Stimulated activated CD8-positive, alpha-beta memory T cell treated with anti-CD3 and anti-CD28 coated beads, Interleukin-2, amount 100 ng/mL, for 48 hours (primary cell): Measurements from ENCODE around the gene PITPNC1.
"Not testable (repeated sequence)": the region's sequence is repeated elsewhere in the genome, so short reads cannot be mapped to it uniquely, and the experiment has no call there.

Experiments
- DNase-seq, 2 donors: peaks; one replicate each; pipeline ENCODE4 v3.0.0-alpha.2; 2020; ENCODE audit warnings: low read depth in 2 of 2

PITPNC1 gene

GRCh38 chr17:67619555-67619954, 242.5 kb downstream of the PITPNC1 start:
- DNase-seq = no peak

- DNase-seq = no peak
Observed at GRCh38 chr17:67620088-67620487, 243.0 kb downstream of the PITPNC1 start.

GRCh38 chr17:67620636-67621035, 243.6 kb downstream of the PITPNC1 start:
- no peak for DNase-seq

- no peak for DNase-seq
Observed at GRCh38 chr17:67623767-67624166, 246.7 kb downstream of the PITPNC1 start.

GRCh38 chr17:67624886-67625656, 248.0 kb downstream of the PITPNC1 start:
- DNase-seq = no peak

GRCh38 chr17:67625971-67626370, 248.9 kb downstream of the PITPNC1 start:
- no peak for DNase-seq

GRCh38 chr17:67628580-67629013, 251.5 kb downstream of the PITPNC1 start:
- DNase-seq = no peak

GRCh38 chr17:67629971-67630320, 252.9 kb downstream of the PITPNC1 start:
- no peak for DNase-seq

- not testable (repeated sequence) for DNase-seq
Observed at GRCh38 chr17:67630836-67631235, 253.8 kb downstream of the PITPNC1 start.

- DNase-seq = no peak
Observed at GRCh38 chr17:67632141-67632540, 255.1 kb downstream of the PITPNC1 start.

GRCh38 chr17:67633751-67634211, 256.7 kb downstream of the PITPNC1 start:
- no peak for DNase-seq

GRCh38 chr17:67635681-67636080, 258.6 kb downstream of the PITPNC1 start:
- DNase-seq = no peak

- no peak for DNase-seq
Observed at GRCh38 chr17:67636312-67636711, 259.2 kb downstream of the PITPNC1 start.

- no peak for DNase-seq
Observed at GRCh38 chr17:67636834-67637520, 259.9 kb downstream of the PITPNC1 start.

GRCh38 chr17:67637901-67638641, 261.0 kb downstream of the PITPNC1 start:
- DNase-seq = no peak

GRCh38 chr17:67638871-67639270, 261.8 kb downstream of the PITPNC1 start:
- no peak for DNase-seq

- no peak for DNase-seq
Observed at GRCh38 chr17:67639555-67639954, 262.5 kb downstream of the PITPNC1 start.

- no peak for DNase-seq
Observed at GRCh38 chr17:67639979-67640378, 262.9 kb downstream of the PITPNC1 start.

GRCh38 chr17:67642488-67642887, 265.4 kb downstream of the PITPNC1 start:
- no peak for DNase-seq

GRCh38 chr17:67644061-67644460, 267.0 kb downstream of the PITPNC1 start:
- no peak for DNase-seq

GRCh38 chr17:67645195-67645594, 268.1 kb downstream of the PITPNC1 start:
- DNase-seq = not testable (repeated sequence)

- no peak for DNase-seq
Observed at GRCh38 chr17:67646472-67646871, 269.4 kb downstream of the PITPNC1 start.
